SK-N-SH (cell line): ENCODE results near the gene DHX9.

ENCODE experiments used
- CTCF ChIP-seq: fragments of 200-600 bp; sonication (generic); IDR thresholded peaks from 2 replicates; pipeline ENCODE4 v1.6.1; 2017; ENCODE audit warnings: antibody characterized with exemption, mild to moderate bottlenecking, moderate library complexity
- EZH2phosphoT487 ChIP-seq: fragments of 200-600 bp; sonication (generic); IDR thresholded peaks from 2 replicates; pipeline ENCODE4 v1.6.1; 2017; ENCODE audit warnings: low read depth, mixed run types, mild to moderate bottlenecking, antibody characterized with exemption, moderate library complexity, borderline replicate concordance
- FOXJ3 ChIP-seq: sonication (generic); formaldehyde crosslinking; IDR thresholded peaks from 2 replicates; pipeline ENCODE4 v1.5.1; 2020; ENCODE audit warnings: mild to moderate bottlenecking, missing genetic modification reagents
- FOXM1 ChIP-seq: IDR thresholded peaks from 2 replicates; pipeline ENCODE4 v1.4.0; 2012; ENCODE audit warnings: low read depth, mild to moderate bottlenecking
- GABPA ChIP-seq: IDR thresholded peaks from 2 replicates; pipeline ENCODE4 v1.4.0; 2012; ENCODE audit warnings: low read depth, mild to moderate bottlenecking
- MAX ChIP-seq: IDR thresholded peaks from 2 replicates; pipeline ENCODE4 v1.4.0; 2012; ENCODE audit warnings: low read depth
- MEF2A ChIP-seq: IDR thresholded peaks from 2 replicates; pipeline ENCODE4 v1.4.0; 2012; ENCODE audit warnings: low read depth, borderline replicate concordance
- NRF1 ChIP-seq: IDR thresholded peaks from 2 replicates; pipeline ENCODE4 v1.6.1; 2012; ENCODE audit warnings: low read depth, mild to moderate bottlenecking, low read length
- POLR2AphosphoS5 ChIP-seq: IDR thresholded peaks from 2 replicates; pipeline ENCODE4 v1.6.1; 2012; ENCODE audit warnings: low read depth, low read length
- REST ChIP-seq: IDR thresholded peaks from 2 replicates; pipeline ENCODE4 v1.6.1; 2012; ENCODE audit warnings: mild to moderate bottlenecking, low read depth, low read length, moderate library complexity
- RFX5 ChIP-seq: IDR thresholded peaks from 2 replicates; pipeline ENCODE4 v1.6.1; 2012; ENCODE audit warnings: mild to moderate bottlenecking, improper control_type of control experiment, low read length
- YY1 ChIP-seq: IDR thresholded peaks from 2 replicates; pipeline ENCODE4 v1.4.0; 2012; ENCODE audit warnings: low read depth, mild to moderate bottlenecking

- TF ChIP-seq GABPA: no peak
- no peak for TF ChIP-seq POLR2AphosphoS5
- TF ChIP-seq CTCF: no peak
- no peak for TF ChIP-seq REST
- no peak for TF ChIP-seq MEF2A
- TF ChIP-seq FOXM1: no peak
- TF ChIP-seq MAX: no peak
- TF ChIP-seq NRF1: no peak
- TF ChIP-seq RFX5: no peak
- TF ChIP-seq EZH2phosphoT487: no peak
- TF ChIP-seq FOXJ3 (CRISPR knock-in tag): no peak
- no peak for TF ChIP-seq YY1
Measured at GRCh38 chr1:182872881-182873280, 33.7 kb downstream of the DHX9 start.
